Stimulated activated CD8-positive, alpha-beta memory T cell treated with anti-CD3 and anti-CD28 coated beads, Interleukin-2, amount 100 ng/mL, for 48 hours (primary cell): ENCODE measurements around the gene EOLA2.
"Not testable (repeated sequence)": the region's sequence is repeated elsewhere in the genome, so short reads cannot be mapped to it uniquely, and the experiment has no call there.

Source experiments
- DNase-seq, 2 donors: peaks; one replicate each; pipeline ENCODE4 v3.0.0-alpha.2; 2020; ENCODE audit warnings: low read depth in 2 of 2

The EOLA2 gene

GRCh38 chrX:149932970-149933369 is 5.3 kb downstream of the EOLA2 start:
- DNase-seq = not testable (repeated sequence)

- DNase-seq = not testable (repeated sequence)
These were observed 6.1 kb downstream of the EOLA2 start for GRCh38 chrX:149932150-149932549.

- DNase-seq = not testable (repeated sequence)
These were observed 6.9 kb downstream of the EOLA2 start for GRCh38 chrX:149931355-149931754.

GRCh38 chrX:149929400-149929799 is 8.9 kb downstream of the EOLA2 start, which contains the start of gene HSFX4:
HSFX4 (plus strand) TSS chrX:149929573; CDS start chrX:149929645, 72 bp downstream.
- not testable (repeated sequence) for DNase-seq

GRCh38 chrX:149928635-149929034 is 9.7 kb downstream of the EOLA2 start:
- not testable (repeated sequence) for DNase-seq

- DNase-seq = not testable (repeated sequence)
These were observed 10.4 kb downstream of the EOLA2 start for GRCh38 chrX:149927964-149928258.

GRCh38 chrX:149927245-149927963 is 10.9 kb downstream of the EOLA2 start:
- not testable (repeated sequence) for DNase-seq

- DNase-seq = not testable (repeated sequence)
These were observed 13.9 kb downstream of the EOLA2 start for GRCh38 chrX:149924434-149924833.

- DNase-seq = not testable (repeated sequence)
These were observed 14.5 kb downstream of the EOLA2 start for GRCh38 chrX:149923836-149924235.

GRCh38 chrX:149916745-149917392 is 21.4 kb downstream of the EOLA2 start:
- DNase-seq = no peak

GRCh38 chrX:149910178-149910695 is 28.1 kb downstream of the EOLA2 start:
- no peak for DNase-seq

- no peak for DNase-seq
These were observed 28.7 kb downstream of the EOLA2 start for GRCh38 chrX:149909324-149910177.

- no peak for DNase-seq
These were observed 29.6 kb downstream of the EOLA2 start for GRCh38 chrX:149908727-149909126.

GRCh38 chrX:149908308-149908707 is 30.0 kb downstream of the EOLA2 start:
- DNase-seq = no peak

- DNase-seq = no peak
These were observed 34.2 kb downstream of the EOLA2 start for GRCh38 chrX:149903889-149904748.

- DNase-seq = no peak
These were observed 39.7 kb downstream of the EOLA2 start for GRCh38 chrX:149898554-149898953.

- DNase-seq = not testable (repeated sequence)
These were observed 47.5 kb downstream of the EOLA2 start for GRCh38 chrX:149890828-149891227.
